AG04450 (cell line): ENCODE measurements around the gene L3HYPDH. TPM values are rescaled to one million over a fixed set of nuclear protein-coding genes. Genes with fewer than 3 reads are reported as not detected.

Source experiments
- CTCF ChIA-PET: fragments of 300-600, 350-600 bp; formaldehyde crosslinking; extraction: SDS; loops from one replicate; lab custom pipeline; 2022; ENCODE audit warnings: antibody characterized with exemption, inconsistent platforms; lab: Charles Lee
- POLR2A ChIA-PET: fragments of 350-600 bp; formaldehyde crosslinking; extraction: SDS; loops from one replicate; lab custom pipeline; 2021; ENCODE audit warnings: antibody characterized with exemption, inconsistent platforms; lab: Yijun Ruan, JAX
- DNase-seq: peaks from one replicate; pipeline ENCODE4 v3.0.0-alpha.2; 2011; ENCODE audit warnings: low read depth, low spot score
- H3K27ac ChIP-seq: one replicate; pipeline ENCODE4 v1.5.1; 2012; ENCODE audit warnings: low read depth, low read length, control low read depth
- H3K27me3 ChIP-seq: one replicate; pipeline ENCODE4 v1.6.0; 2012; ENCODE audit warnings: low read length; ENCODE audit not compliant: control insufficient read depth, insufficient read depth
- H3K4me3 ChIP-seq: 2 replicates; pipeline ENCODE4 v1.5.1; 2011; ENCODE audit warnings: mild to moderate bottlenecking, low read depth, low read length, control low read depth
- H3K9me3 ChIP-seq: 2 replicates; pipeline ENCODE4 v1.5.1; 2012; ENCODE audit warnings: low read length; ENCODE audit not compliant: control insufficient read depth, insufficient read depth
- polyA plus RNA-seq: library from polyadenylated mRNA; depleted of rRNA; stranded (reverse); fragments of >200 nt; gene quantifications from 2 replicates; pipeline ENCODE4 v1.2.3, GENCODE V29; 2011
- TF ChIP-seq, protein P1 (sequence below): IDR thresholded peaks from 2 replicates; pipeline ENCODE4 v1.5.1; 2011; ENCODE audit warnings: low read depth, low read length, control low read depth, inconsistent platforms

The L3HYPDH gene
- polyA plus RNA-seq, 1 experiment = 67.3 TPM

DNA sequence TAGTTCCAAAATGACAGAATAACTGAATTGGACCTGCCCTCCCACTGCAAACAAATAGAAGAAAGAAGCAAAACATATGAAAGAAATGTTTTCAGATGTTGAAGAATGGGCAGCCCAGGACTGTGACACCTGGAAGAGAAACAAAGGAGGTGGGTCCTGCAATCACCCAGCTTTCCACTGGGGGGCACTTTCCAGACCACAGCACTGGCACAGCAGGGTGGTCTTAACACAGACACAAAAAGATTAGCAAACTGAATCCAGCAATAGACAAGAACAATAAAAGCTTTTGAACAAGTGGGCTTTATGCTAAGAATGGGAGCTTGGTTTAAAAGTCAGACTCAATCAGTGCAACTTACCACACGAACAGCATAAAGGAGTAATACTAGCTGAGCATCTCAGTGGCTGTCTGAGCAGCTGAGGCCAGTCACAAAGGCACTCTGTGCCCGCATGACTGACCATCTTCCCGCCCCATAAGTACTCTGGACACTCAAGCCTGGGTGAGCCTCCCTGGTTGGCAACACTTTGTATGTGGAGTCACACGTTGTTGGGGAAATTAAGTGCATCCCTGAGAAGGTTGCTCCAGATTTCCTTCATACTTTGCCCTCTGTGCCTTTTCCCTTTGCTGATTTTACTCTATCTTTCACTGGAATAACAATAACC is 27.8 kb upstream of the L3HYPDH start:
- TF ChIP-seq, protein P1, sequence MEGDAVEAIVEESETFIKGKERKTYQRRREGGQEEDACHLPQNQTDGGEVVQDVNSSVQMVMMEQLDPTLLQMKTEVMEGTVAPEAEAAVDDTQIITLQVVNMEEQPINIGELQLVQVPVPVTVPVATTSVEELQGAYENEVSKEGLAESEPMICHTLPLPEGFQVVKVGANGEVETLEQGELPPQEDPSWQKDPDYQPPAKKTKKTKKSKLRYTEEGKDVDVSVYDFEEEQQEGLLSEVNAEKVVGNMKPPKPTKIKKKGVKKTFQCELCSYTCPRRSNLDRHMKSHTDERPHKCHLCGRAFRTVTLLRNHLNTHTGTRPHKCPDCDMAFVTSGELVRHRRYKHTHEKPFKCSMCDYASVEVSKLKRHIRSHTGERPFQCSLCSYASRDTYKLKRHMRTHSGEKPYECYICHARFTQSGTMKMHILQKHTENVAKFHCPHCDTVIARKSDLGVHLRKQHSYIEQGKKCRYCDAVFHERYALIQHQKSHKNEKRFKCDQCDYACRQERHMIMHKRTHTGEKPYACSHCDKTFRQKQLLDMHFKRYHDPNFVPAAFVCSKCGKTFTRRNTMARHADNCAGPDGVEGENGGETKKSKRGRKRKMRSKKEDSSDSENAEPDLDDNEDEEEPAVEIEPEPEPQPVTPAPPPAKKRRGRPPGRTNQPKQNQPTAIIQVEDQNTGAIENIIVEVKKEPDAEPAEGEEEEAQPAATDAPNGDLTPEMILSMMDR = peak; percentile 59
- DNase-seq = no peak
- H3K4me3 ChIP-seq = no peak overlapping the region
- no peak overlapping the region for H3K27ac ChIP-seq
- ChIA-PET CTCF (interaction anchor here (0.6 to 1.6 kb wide), 17 partner anchors 9 to 672 kb away, joined by 3 to 18 read pairs (median 3); partner anchors contain the start of gene CCDC175), POLR2A (no interaction called here)
- no peaks in the 10 kb centered on the region for H3K9me3 ChIP-seq
- H3K27me3 ChIP-seq = no peaks in the 10 kb centered on the region

DNA sequence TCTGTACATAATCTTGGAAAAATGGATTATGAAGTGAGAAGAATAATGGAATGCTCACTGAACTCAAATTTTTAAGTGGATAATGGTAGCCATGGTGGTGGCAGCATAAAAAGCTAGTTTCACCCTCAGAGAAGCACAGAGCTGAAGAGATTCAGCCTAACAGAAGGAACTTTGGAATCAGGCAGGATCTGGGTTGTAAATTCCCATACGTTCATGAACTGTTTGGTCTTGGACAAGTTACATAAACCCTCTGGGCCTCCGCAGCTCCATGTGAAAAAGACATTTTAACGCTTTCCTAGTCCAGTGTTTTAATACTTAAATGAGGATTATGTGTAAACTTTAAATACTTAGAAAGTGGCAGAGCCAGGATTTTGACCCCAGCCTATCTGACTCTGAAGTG is 26.8 kb upstream of the L3HYPDH start:
- no peaks in the 10 kb centered on the region for H3K27me3 ChIP-seq
- TF ChIP-seq, protein P1 = no peak
- ChIA-PET CTCF (interaction anchor here (0.7 to 5.3 kb wide), 4 partner anchors 11 to 167 kb away, joined by 3 to 169 read pairs (median 4); partner anchors contain the start of gene CCDC175), POLR2A (no interaction called here)
- no peak for DNase-seq
- no peaks in the 10 kb centered on the region for H3K9me3 ChIP-seq
- no peak overlapping the region for H3K4me3 ChIP-seq
- no peak overlapping the region for H3K27ac ChIP-seq

DNA sequence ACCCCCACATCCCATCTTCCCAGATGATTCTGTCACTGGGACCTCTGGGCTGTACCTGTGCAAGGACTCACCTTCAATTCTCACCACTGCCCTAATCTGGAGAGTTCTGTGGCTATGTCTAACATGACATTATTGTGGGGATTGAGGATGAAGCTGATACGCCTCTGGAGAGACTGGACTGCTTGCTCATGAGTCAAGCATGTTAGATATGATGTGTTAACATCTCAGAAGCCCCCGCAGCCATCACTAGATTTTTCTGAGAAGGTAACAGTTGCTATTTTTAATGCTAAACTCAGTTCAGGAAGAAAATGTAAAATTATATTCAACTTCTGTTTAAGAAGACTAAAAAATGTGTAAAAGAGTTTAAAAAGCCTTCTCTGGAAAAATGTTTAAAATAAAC is 25.8 kb upstream of the L3HYPDH start:
- CTCF ChIA-PET = interaction anchor here (0.8 to 5.3 kb wide), 5 partner anchors 67 to 674 kb away, joined by 4 to 169 read pairs (median 5); partner anchors contain the start of gene CCDC175
- Histone ChIP-seq H3K9me3 (no peaks in the 10 kb centered on the region), H3K27ac (no peak overlapping the region), H3K4me3 (no peak overlapping the region), H3K27me3 (no peaks in the 10 kb centered on the region)
- TF ChIP-seq, protein P1 = no peak
- POLR2A ChIA-PET = no interaction called here
- no peak for DNase-seq

DNA sequence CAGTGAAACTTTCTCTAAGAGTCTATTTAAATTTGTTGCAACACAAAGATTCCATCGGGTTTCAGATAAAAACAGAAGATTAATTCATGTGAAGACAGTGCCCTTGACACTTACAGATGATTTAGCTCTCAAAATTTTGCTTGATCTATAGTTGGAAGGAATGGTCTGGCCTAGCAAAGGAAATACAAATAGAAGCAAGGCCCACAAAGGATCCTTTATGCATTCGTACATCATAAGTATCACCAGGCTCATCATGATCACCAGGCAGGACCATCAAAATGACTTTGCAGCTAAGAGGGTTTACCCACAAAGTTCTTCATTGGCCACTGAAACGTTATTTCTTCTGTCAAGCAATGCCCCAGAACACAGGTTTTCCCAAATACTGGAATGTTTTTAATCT is 24.9 kb upstream of the L3HYPDH start:
- POLR2A ChIA-PET = no interaction called here

More for the DNA sequence above, 24.9 kb upstream of the L3HYPDH start:
- Histone ChIP-seq H3K27ac (no peak overlapping the region), H3K4me3 (no peak overlapping the region), H3K9me3 (no peaks in the 10 kb centered on the region), H3K27me3 (no peaks in the 10 kb centered on the region)
- no peak for DNase-seq
- TF ChIP-seq, protein P1 = no peak
- CTCF ChIA-PET = interaction anchor here (0.8 to 5.3 kb wide), 5 partner anchors 61 to 675 kb away, joined by 3 to 169 read pairs (median 5); partner anchors contain the start of gene CCDC175
